HEK293 (cell line): ENCODE results near the gene CMTM1.

Source experiments
- AEBP2 ChIP-seq: fragments of 450-650 bp; formaldehyde crosslinking; IDR thresholded peaks from 2 replicates; pipeline ENCODE4 v1.5.1; 2016; ENCODE audit warnings: missing biosample characterization, missing genetic modification characterization, borderline replicate concordance
- FEZF1 ChIP-seq: fragments of 450-650 bp; formaldehyde crosslinking; IDR thresholded peaks from 2 replicates; pipeline ENCODE4 v1.5.1; 2016; ENCODE audit warnings: missing biosample characterization, missing genetic modification characterization
- KLF17 ChIP-seq: fragments of 450-650 bp; formaldehyde crosslinking; IDR thresholded peaks from 2 replicates; pipeline ENCODE4 v1.5.1; 2016; ENCODE audit warnings: missing biosample characterization, missing genetic modification characterization
- PRDM4 ChIP-seq: fragments of 450-650 bp; formaldehyde crosslinking; IDR thresholded peaks from 2 replicates; pipeline ENCODE4 v1.5.1; 2017; ENCODE audit warnings: missing biosample characterization, missing genetic modification characterization
- PRDM6 ChIP-seq: fragments of 450-650 bp; formaldehyde crosslinking; IDR thresholded peaks from 2 replicates; pipeline ENCODE4 v1.5.1; 2017; ENCODE audit warnings: missing biosample characterization, missing genetic modification characterization
- SETDB1 ChIP-seq: IDR thresholded peaks from one replicate; pipeline ENCODE4 v1.6.1; 2017; ENCODE audit warnings: mild to moderate bottlenecking, low read length, moderate library complexity, mixed read lengths; ENCODE audit not compliant: insufficient read length
- SP3 ChIP-seq: fragments of 450-650 bp; formaldehyde crosslinking; IDR thresholded peaks from 2 replicates; pipeline ENCODE4 v1.5.1; 2016; ENCODE audit warnings: missing biosample characterization, missing genetic modification characterization
- ZBTB26 ChIP-seq: fragments of 450-650 bp; formaldehyde crosslinking; optimal IDR thresholded peaks from 2 replicates; pipeline ENCODE3; 2016; ENCODE audit warnings: missing biosample characterization, mild to moderate bottlenecking, missing genetic modification characterization
- ZFP3 ChIP-seq: fragments of 450-650 bp; formaldehyde crosslinking; IDR thresholded peaks from 2 replicates; pipeline ENCODE4 v1.5.1; 2016; ENCODE audit warnings: low read depth, missing biosample characterization, missing genetic modification characterization
- ZFP41 ChIP-seq: fragments of 450-650 bp; formaldehyde crosslinking; IDR thresholded peaks from 2 replicates; pipeline ENCODE4 v1.5.1; 2016; ENCODE audit warnings: missing biosample characterization, missing genetic modification characterization, borderline replicate concordance
- ZNF114 ChIP-seq: fragments of 450-650 bp; formaldehyde crosslinking; IDR thresholded peaks from 2 replicates; pipeline ENCODE4 v1.5.0; 2017; ENCODE audit warnings: missing biosample characterization, missing genetic modification characterization
- ZNF248 ChIP-seq: fragments of 450-650 bp; formaldehyde crosslinking; IDR thresholded peaks from 2 replicates; pipeline ENCODE4 v1.5.1; 2017; ENCODE audit warnings: missing biosample characterization, missing genetic modification characterization
- ZNF26 ChIP-seq: fragments of 450-650 bp; formaldehyde crosslinking; IDR thresholded peaks from 2 replicates; pipeline ENCODE4 v1.5.1; 2016; ENCODE audit warnings: missing biosample characterization, missing genetic modification characterization
- ZNF280C ChIP-seq: fragments of 450-650 bp; formaldehyde crosslinking; IDR thresholded peaks from 2 replicates; pipeline ENCODE4 v1.5.1; 2016; ENCODE audit warnings: missing biosample characterization, missing genetic modification characterization
- ZNF302 ChIP-seq: fragments of 450-650 bp; formaldehyde crosslinking; IDR thresholded peaks from 2 replicates; pipeline ENCODE4 v1.5.1; 2016; ENCODE audit warnings: missing biosample characterization, missing genetic modification characterization, low read depth
- ZNF449 ChIP-seq: fragments of 450-650 bp; formaldehyde crosslinking; IDR thresholded peaks from 2 replicates; pipeline ENCODE4 v1.5.1; 2017; ENCODE audit warnings: missing biosample characterization, mild to moderate bottlenecking, missing genetic modification characterization, moderate library complexity
- ZNF558 ChIP-seq: fragments of 450-650 bp; formaldehyde crosslinking; IDR thresholded peaks from 2 replicates; pipeline ENCODE4 v1.5.1; 2016; ENCODE audit warnings: missing biosample characterization, missing genetic modification characterization
- ZNF561 ChIP-seq: fragments of 450-650 bp; IDR thresholded peaks from 2 replicates; pipeline ENCODE4 v1.5.1; 2018; ENCODE audit warnings: missing biosample characterization, missing genetic modification characterization, borderline replicate concordance
- ZNF610 ChIP-seq: fragments of 450-650 bp; formaldehyde crosslinking; IDR thresholded peaks from 2 replicates; pipeline ENCODE4 v1.5.1; 2016; ENCODE audit warnings: missing biosample characterization, missing genetic modification characterization, borderline replicate concordance
- ZNF623 ChIP-seq: fragments of 450-650 bp; formaldehyde crosslinking; IDR thresholded peaks from 2 replicates; pipeline ENCODE4 v1.5.1; 2016; ENCODE audit warnings: missing biosample characterization, missing genetic modification characterization
- ZNF654 ChIP-seq: fragments of 450-650 bp; formaldehyde crosslinking; IDR thresholded peaks from 2 replicates; pipeline ENCODE4 v1.5.1; 2016; ENCODE audit warnings: low read depth, missing biosample characterization, missing genetic modification characterization
- ZNF660 ChIP-seq: fragments of 450-650 bp; IDR thresholded peaks from 2 replicates; pipeline ENCODE4 v1.5.1; 2018; ENCODE audit warnings: missing biosample characterization, mild to moderate bottlenecking, missing genetic modification characterization
- ZXDB ChIP-seq: fragments of 450-650 bp; formaldehyde crosslinking; IDR thresholded peaks from 2 replicates; pipeline ENCODE4 v1.5.1; 2016; ENCODE audit warnings: missing biosample characterization, missing genetic modification characterization

The CMTM1 gene

GRCh38 chr16:66603537-66604375 is 37.5 kb downstream of the CMTM1 start (continued):
- no peak; the same call in 1 of the 2 replicates for TF ChIP-seq PRDM4
- no peak for TF ChIP-seq AEBP2 (tag by site-specific recombination)
- TF ChIP-seq ZXDB (tag by site-specific recombination): peak; percentile 87
- TF ChIP-seq FEZF1 (tag by site-specific recombination): peak; percentile 15; the same call in 1 of the 2 replicates
- TF ChIP-seq ZNF248: no peak
- TF ChIP-seq ZNF561 (tag by site-specific recombination): no peak
- TF ChIP-seq ZNF654 (tag by site-specific recombination): no peak
- TF ChIP-seq ZNF558 (tag by site-specific recombination): no peak
- TF ChIP-seq ZFP3 (tag by site-specific recombination): no peak
- no peak for TF ChIP-seq ZNF26
- TF ChIP-seq PRDM6 (tag by site-specific recombination): no peak
- no peak for TF ChIP-seq ZNF280C (tag by site-specific recombination)
- TF ChIP-seq ZNF660 (tag by site-specific recombination): no peak
- 0 out of 2 replicates have a peak, but pooled peaks have one; percentile 36 for TF ChIP-seq KLF17 (tag by site-specific recombination)
- TF ChIP-seq ZFP41 (tag by site-specific recombination): no peak
- no peak for TF ChIP-seq ZNF623 (tag by site-specific recombination)
- no peak for TF ChIP-seq ZNF302
- peak; percentile 96 for TF ChIP-seq ZBTB26 (tag by site-specific recombination)
- TF ChIP-seq SETDB1: no peak
- no peak for TF ChIP-seq ZNF610
- peak; percentile 76; the same call in 1 of the 2 replicates for TF ChIP-seq SP3 (tag by site-specific recombination)
- no peak for TF ChIP-seq ZNF449
- TF ChIP-seq ZNF114 (tag by site-specific recombination): no peak
